SK-N-SH (cell line): Measurements from ENCODE around the gene FBP1. TPM values are rescaled to one million over a fixed set of nuclear protein-coding genes. Genes with fewer than 3 reads are reported as not detected.

Source experiments
- CTCF ChIA-PET: fragments of 300-600, 350-600 bp; formaldehyde crosslinking; extraction: SDS; loops from one replicate; lab custom pipeline; 2021; lab: Yijun Ruan, JAX
- POLR2A ChIA-PET: fragments of 350-600 bp; sonication (Branson Sonifier 250); formaldehyde crosslinking; extraction: SDS; loops from one replicate; lab custom pipeline; 2020; ENCODE audit warnings: antibody characterized with exemption, inconsistent platforms; lab: Yijun Ruan, JAX
- DNase-seq: peaks from one replicate; pipeline ENCODE4 v3.0.0; 2012
- H2AFZ ChIP-seq: fragments of 200-600 bp; sonication (generic); 2 replicates; pipeline ENCODE4 v1.8.1; 2016; ENCODE audit warnings: antibody characterized with exemption, mild to moderate bottlenecking, low read depth
- H3F3A ChIP-seq: fragments of 200-600 bp; sonication (generic); replicated peaks from 2 replicates; pipeline ENCODE3; 2016; ENCODE audit warnings: antibody characterized with exemption, mild to moderate bottlenecking; ENCODE audit not compliant: insufficient read depth
- H3K27ac ChIP-seq, 2 experiments: fragments of 200-500 bp in 1 of 2; fragments of 200-600 bp in 1 of 2; sonication (Bioruptor generic) in 1 of 2; sonication (generic), shearing (Covaris generic) in 1 of 2; 2 replicates each; pipeline versions ENCODE4 v1.5.1 to v1.6.1; 2014 to 2016; ENCODE audit warnings: low read depth in 2 of 2, inconsistent platforms in 1 of 2, low read length in 1 of 2, mild to moderate bottlenecking in 1 of 2, mixed read lengths in 1 of 2
- H3K27me3 ChIP-seq: fragments of 200-600 bp; sonication (generic), shearing (Covaris generic); 2 replicates; pipeline ENCODE4 v1.6.1; 2016; ENCODE audit warnings: mixed run types; ENCODE audit not compliant: insufficient read depth
- H3K36me3 ChIP-seq, 2 experiments: fragments of 200-500 bp in 1 of 2; fragments of 200-600 bp in 1 of 2; sonication (Bioruptor generic) in 1 of 2; sonication (generic) in 1 of 2; replicated peaks in 1 of 2; 2 replicates each; pipeline versions ENCODE3 to v1.5.1; 2014 to 2016; ENCODE audit warnings: low read length in 1 of 2, mild to moderate bottlenecking in 1 of 2; ENCODE audit not compliant: insufficient read depth in 2 of 2, control insufficient read depth in 1 of 2
- H3K4me1 ChIP-seq, 2 experiments: fragments of 200-500 bp in 1 of 2; fragments of 200-600 bp in 1 of 2; sonication (Bioruptor generic) in 1 of 2; sonication (generic), shearing (Covaris generic) in 1 of 2; 2 replicates each; pipeline versions ENCODE4 v1.5.1 to v1.6.1; 2014 to 2016; ENCODE audit warnings: low read depth in 1 of 2, low read length in 1 of 2, mixed run types in 1 of 2; ENCODE audit not compliant: insufficient read depth in 2 of 2, control insufficient read depth in 1 of 2
- H3K4me2 ChIP-seq: fragments of 200-600 bp; sonication (generic), shearing (Covaris generic); 2 replicates; pipeline ENCODE4 v1.6.1; 2017; ENCODE audit warnings: mixed run types
- H3K4me3 ChIP-seq, 2 experiments: fragments of 200-500 bp in 1 of 2; fragments of 200-600 bp in 1 of 2; sonication (Bioruptor generic) in 1 of 2; sonication (generic), shearing (Covaris generic) in 1 of 2; 2 replicates each; pipeline versions ENCODE4 v1.5.1 to v1.8.1; 2014 to 2016; ENCODE audit warnings: low read depth in 2 of 2, inconsistent platforms in 1 of 2, low read length in 1 of 2, mild to moderate bottlenecking in 1 of 2, mixed read lengths in 1 of 2, moderate library complexity in 1 of 2
- H3K79me2 ChIP-seq: fragments of 200-600 bp; sonication (generic); 2 replicates; pipeline ENCODE4 v1.8.1; 2017; ENCODE audit warnings: mild to moderate bottlenecking; ENCODE audit not compliant: insufficient read depth
- H3K9ac ChIP-seq: fragments of 200-600 bp; sonication (generic); 2 replicates; pipeline ENCODE4 v1.6.1; 2017; ENCODE audit warnings: mixed run types
- H3K9me2 ChIP-seq: fragments of 200-600 bp; sonication (generic); 2 replicates; pipeline ENCODE4 v1.6.1; 2017; ENCODE audit warnings: mixed run types
- H3K9me3 ChIP-seq: fragments of 200-600 bp; sonication (generic); 2 replicates; pipeline ENCODE4 v1.6.1; 2017; ENCODE audit warnings: mixed run types, mild to moderate bottlenecking, moderate library complexity
- H4K20me1 ChIP-seq: fragments of 200-600 bp; sonication (generic); 2 replicates; pipeline ENCODE4 v1.6.1; 2017; ENCODE audit warnings: mild to moderate bottlenecking, mixed run types; ENCODE audit not compliant: insufficient read depth
- EP300 ChIP-seq, 2 experiments: IDR thresholded peaks; 2 replicates each; pipeline versions ENCODE4 v1.4.0 to v1.6.1; 2012; ENCODE audit warnings: borderline replicate concordance in 1 of 2, low read depth in 1 of 2, low read length in 1 of 2
- FOSL2 ChIP-seq: IDR thresholded peaks from 2 replicates; pipeline ENCODE4 v1.4.0; 2012; ENCODE audit warnings: low read depth, mild to moderate bottlenecking, moderate library complexity, borderline replicate concordance
- FOXJ3 ChIP-seq: sonication (generic); formaldehyde crosslinking; IDR thresholded peaks from 2 replicates; pipeline ENCODE4 v1.5.1; 2020; ENCODE audit warnings: mild to moderate bottlenecking, missing genetic modification reagents
- MEF2A ChIP-seq: IDR thresholded peaks from 2 replicates; pipeline ENCODE4 v1.4.0; 2012; ENCODE audit warnings: low read depth, borderline replicate concordance
- MXI1 ChIP-seq: IDR thresholded peaks from 2 replicates; pipeline ENCODE4 v1.6.1; 2012; ENCODE audit warnings: mild to moderate bottlenecking, low read depth, low read length, improper control_type of control experiment
- NRF1 ChIP-seq: IDR thresholded peaks from 2 replicates; pipeline ENCODE4 v1.6.1; 2012; ENCODE audit warnings: low read depth, mild to moderate bottlenecking, low read length
- RAD21 ChIP-seq: IDR thresholded peaks from 2 replicates; pipeline ENCODE4 v1.6.1; 2012; ENCODE audit warnings: mild to moderate bottlenecking, low read length
- SMC3 ChIP-seq: IDR thresholded peaks from 2 replicates; pipeline ENCODE4 v1.6.1; 2012; ENCODE audit warnings: low read depth, low read length, improper control_type of control experiment
- TEAD4 ChIP-seq: IDR thresholded peaks from 2 replicates; pipeline ENCODE4 v1.4.0; 2012; ENCODE audit warnings: mild to moderate bottlenecking, borderline replicate concordance; ENCODE audit not compliant: insufficient read depth
- WGBS: methylation state at CpG from one replicate; pipeline ENCODE4 v1.1.6; 2017; ENCODE audit warnings: low lambda C conversion rate; 5-methylcytosine and 5-hydroxymethylcytosine counted together
- polyA plus RNA-seq, 3 experiments: library from polyadenylated mRNA; depleted of rRNA; stranded (reverse); fragments of >200 nt; gene quantifications; 2 replicates each; pipeline ENCODE4 v1.2.3, GENCODE V29; 2012
- TF ChIP-seq, protein P1 (sequence below): IDR thresholded peaks from 2 replicates; pipeline ENCODE4 v1.6.1; 2012; ENCODE audit warnings: mild to moderate bottlenecking, low read depth, low read length, moderate library complexity
- TF ChIP-seq, protein P2 (sequence below): fragments of 200-600 bp; sonication (generic); IDR thresholded peaks from 2 replicates; pipeline ENCODE4 v1.6.1; 2017; ENCODE audit warnings: antibody characterized with exemption, mild to moderate bottlenecking, moderate library complexity

Gene FBP1
- polyA plus RNA-seq, 1 of the 3 experiments (the other 2 are of a cell fraction), result not detected

DNA sequence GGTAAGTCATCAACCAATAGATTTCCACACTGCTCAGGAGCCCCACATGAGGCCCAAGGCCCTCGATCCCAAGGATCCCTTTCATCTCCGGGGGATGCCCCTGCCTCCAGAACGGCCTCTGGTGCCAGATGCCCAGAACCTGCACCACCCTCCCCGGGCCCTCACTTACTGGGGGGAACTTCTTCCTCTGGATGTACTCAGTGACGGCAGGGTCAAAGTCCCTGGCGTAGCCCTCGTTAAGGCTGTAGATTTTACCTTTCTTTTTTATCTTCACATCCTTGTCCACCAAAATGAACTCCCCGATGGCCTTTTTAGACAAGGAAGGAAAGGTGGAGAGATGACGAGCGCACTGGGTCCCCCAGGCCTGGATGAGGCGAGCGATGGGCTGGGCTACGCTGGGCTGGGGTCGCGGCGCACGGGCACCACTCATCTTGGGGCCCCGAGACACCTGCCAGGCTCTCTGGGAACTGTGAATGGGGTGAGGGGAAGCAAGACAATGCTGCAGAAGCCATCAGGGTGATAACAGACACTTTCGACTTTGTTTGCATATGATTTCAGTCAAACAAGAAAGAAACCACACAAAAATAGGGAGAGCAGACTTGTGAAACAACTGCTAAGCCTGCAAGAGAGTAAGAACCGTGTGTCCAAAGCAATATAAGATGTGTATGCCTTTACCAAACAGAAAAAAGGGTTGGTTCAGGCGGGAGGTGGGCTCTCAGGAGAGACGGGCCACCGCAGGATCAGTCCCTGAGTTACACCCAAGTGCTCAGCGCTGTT is 32.5 kb downstream of the FBP1 start:
- no peak overlapping the region for H2AFZ ChIP-seq
- peaks cover 0 to 56% of the 10 kb centered on the region in 2 experiments; a peak in 2 of 4 replicates for H3K4me1 ChIP-seq
- WGBS, result 76% methylated on average over 24 of the region's 24 CpGs
- TF ChIP-seq FOXJ3 (CRISPR knock-in tag), result no peak
- TF ChIP-seq MEF2A, result no peak
- TF ChIP-seq, protein P1, sequence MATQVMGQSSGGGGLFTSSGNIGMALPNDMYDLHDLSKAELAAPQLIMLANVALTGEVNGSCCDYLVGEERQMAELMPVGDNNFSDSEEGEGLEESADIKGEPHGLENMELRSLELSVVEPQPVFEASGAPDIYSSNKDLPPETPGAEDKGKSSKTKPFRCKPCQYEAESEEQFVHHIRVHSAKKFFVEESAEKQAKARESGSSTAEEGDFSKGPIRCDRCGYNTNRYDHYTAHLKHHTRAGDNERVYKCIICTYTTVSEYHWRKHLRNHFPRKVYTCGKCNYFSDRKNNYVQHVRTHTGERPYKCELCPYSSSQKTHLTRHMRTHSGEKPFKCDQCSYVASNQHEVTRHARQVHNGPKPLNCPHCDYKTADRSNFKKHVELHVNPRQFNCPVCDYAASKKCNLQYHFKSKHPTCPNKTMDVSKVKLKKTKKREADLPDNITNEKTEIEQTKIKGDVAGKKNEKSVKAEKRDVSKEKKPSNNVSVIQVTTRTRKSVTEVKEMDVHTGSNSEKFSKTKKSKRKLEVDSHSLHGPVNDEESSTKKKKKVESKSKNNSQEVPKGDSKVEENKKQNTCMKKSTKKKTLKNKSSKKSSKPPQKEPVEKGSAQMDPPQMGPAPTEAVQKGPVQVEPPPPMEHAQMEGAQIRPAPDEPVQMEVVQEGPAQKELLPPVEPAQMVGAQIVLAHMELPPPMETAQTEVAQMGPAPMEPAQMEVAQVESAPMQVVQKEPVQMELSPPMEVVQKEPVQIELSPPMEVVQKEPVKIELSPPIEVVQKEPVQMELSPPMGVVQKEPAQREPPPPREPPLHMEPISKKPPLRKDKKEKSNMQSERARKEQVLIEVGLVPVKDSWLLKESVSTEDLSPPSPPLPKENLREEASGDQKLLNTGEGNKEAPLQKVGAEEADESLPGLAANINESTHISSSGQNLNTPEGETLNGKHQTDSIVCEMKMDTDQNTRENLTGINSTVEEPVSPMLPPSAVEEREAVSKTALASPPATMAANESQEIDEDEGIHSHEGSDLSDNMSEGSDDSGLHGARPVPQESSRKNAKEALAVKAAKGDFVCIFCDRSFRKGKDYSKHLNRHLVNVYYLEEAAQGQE, result no peak
- no peak for TF ChIP-seq FOSL2
- TF ChIP-seq EP300 (IDR thresholded peaks at IDR 0.05; ENCODE audit: borderline replicate concordance in 1 of 2, low read depth in 1 of 2, low read length in 1 of 2), result no peak
- no peak for TF ChIP-seq MXI1
- no peak for TF ChIP-seq NRF1
- H3K36me3 ChIP-seq, result no peaks in the 10 kb centered on the region
- no peaks in the 10 kb centered on the region for H3K9me3 ChIP-seq
- no peak overlapping the region for H3K4me2 ChIP-seq
- ChIA-PET CTCF (interaction anchor here (2.6 kb wide), 1 partner anchor 75 kb away, joined by 8 read pairs; no protein-coding TSS in a partner anchor), POLR2A (no interaction called here)
- no peaks in the 10 kb centered on the region for H3K9me2 ChIP-seq
- no peak overlapping the region for H3K4me3 ChIP-seq
- no peak overlapping the region for H3K9ac ChIP-seq
- DNase-seq, result no peak
- H3F3A ChIP-seq, result no peaks in the 10 kb centered on the region
- H3K27me3 ChIP-seq, result peaks cover 4% of the 10 kb centered on the region; the same call in 1 of the 2 replicates
- H4K20me1 ChIP-seq, result no peaks in the 10 kb centered on the region
- H3K27ac ChIP-seq, result peak overlapping the region in 1 of 2 experiments; percentile 26; a peak in 1 of 4 replicates
- H3K79me2 ChIP-seq, result no peaks in the 10 kb centered on the region

DNA sequence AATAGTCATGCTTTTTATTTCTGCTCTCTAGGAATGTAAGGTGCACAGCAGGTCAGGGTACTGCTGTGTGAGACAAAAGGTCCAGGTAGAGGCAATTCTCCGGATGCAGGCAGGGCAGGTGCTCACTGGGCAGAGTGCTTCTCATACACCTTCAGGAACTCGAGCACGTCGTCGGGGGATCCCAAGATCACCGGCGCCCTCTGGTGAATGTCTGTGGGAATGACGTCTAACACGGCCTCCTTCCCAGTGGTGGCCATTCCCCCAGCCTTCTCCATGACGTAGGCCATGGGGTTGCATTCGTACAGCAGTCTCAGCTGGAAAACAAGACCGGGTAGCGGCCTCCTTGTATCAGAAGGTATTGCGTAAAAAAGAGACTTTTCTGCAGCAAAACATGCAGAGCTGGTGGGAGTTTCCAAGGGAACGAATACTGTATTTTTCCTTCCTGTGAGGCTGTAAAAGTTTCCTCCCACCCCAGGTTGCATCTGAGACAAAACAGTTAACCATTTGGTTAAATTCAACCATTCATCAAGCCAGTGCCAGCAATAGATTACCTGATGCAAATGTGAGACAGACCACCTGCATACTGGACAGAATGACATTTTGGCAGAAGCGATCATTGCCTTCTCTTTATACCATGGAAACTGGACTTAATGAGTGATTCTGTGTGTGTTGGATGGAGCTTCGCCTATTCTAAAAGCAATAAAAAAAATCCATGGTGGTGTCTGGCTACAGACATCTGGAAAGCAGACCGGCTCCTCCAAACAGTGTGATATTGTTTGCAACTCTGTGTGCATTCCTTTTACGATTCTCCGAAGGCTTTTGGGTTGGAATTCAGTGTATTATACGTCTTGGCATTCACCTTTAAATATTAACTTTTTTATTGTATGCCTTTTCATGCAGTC is 35.8 kb downstream of the FBP1 start:
- H3K27ac ChIP-seq, result peak overlapping the region in 1 of 2 experiments; percentile 77; a peak in 2 of 4 replicates
- 42% methylated on average over 21 of the region's 21 CpGs for WGBS
- no peaks in the 10 kb centered on the region for H3K9me2 ChIP-seq
- no peak overlapping the region; a peak in 1 of 4 replicates for H3K4me3 ChIP-seq
- no peak overlapping the region for H2AFZ ChIP-seq
- H4K20me1 ChIP-seq, result no peaks in the 10 kb centered on the region
- no peaks in the 10 kb centered on the region for H3K9me3 ChIP-seq
- H3K79me2 ChIP-seq, result no peaks in the 10 kb centered on the region
- peaks cover 0 to 31% of the 10 kb centered on the region in 2 experiments; a peak in 2 of 4 replicates for H3K4me1 ChIP-seq
- peaks cover 4% of the 10 kb centered on the region; the same call in 1 of the 2 replicates for H3K27me3 ChIP-seq
- no peak overlapping the region for H3K4me2 ChIP-seq
- CTCF ChIA-PET, result interaction anchor here (0.6 to 1.9 kb wide), 9 partner anchors 8 to 1617 kb away, joined by 3 to 6 read pairs (median 3); partner anchors contain the start of gene PCAT7
- H3K9ac ChIP-seq, result no peak overlapping the region
- DNase-seq, result peak; percentile 85
- TF ChIP-seq SMC3 (peak; percentile 64), TEAD4 (no peak), RAD21 (peak; percentile 76)
- TF ChIP-seq, protein P2, sequence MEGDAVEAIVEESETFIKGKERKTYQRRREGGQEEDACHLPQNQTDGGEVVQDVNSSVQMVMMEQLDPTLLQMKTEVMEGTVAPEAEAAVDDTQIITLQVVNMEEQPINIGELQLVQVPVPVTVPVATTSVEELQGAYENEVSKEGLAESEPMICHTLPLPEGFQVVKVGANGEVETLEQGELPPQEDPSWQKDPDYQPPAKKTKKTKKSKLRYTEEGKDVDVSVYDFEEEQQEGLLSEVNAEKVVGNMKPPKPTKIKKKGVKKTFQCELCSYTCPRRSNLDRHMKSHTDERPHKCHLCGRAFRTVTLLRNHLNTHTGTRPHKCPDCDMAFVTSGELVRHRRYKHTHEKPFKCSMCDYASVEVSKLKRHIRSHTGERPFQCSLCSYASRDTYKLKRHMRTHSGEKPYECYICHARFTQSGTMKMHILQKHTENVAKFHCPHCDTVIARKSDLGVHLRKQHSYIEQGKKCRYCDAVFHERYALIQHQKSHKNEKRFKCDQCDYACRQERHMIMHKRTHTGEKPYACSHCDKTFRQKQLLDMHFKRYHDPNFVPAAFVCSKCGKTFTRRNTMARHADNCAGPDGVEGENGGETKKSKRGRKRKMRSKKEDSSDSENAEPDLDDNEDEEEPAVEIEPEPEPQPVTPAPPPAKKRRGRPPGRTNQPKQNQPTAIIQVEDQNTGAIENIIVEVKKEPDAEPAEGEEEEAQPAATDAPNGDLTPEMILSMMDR, result peak; percentile 58
- TF ChIP-seq, all 33 proteins: peak for 3
- Histone ChIP-seq H3K36me3 (no peaks in the 10 kb centered on the region), H3F3A (no peaks in the 10 kb centered on the region)
- POLR2A ChIA-PET, result no interaction called here
